Cardiac muscle cell (in vitro differentiated cells and primary cell): Measurements from ENCODE around the gene BMF. TPM values are rescaled to one million over a fixed set of nuclear protein-coding genes. Genes with fewer than 3 reads are reported as not detected.
"Not testable (repeated sequence)": the region's sequence is repeated elsewhere in the genome, so short reads cannot be mapped to it uniquely, and the experiment has no call there.

Source experiments
- DNase-seq, 2 donors: peaks; one replicate each; pipeline versions ENCODE4 v3.0.0 to v3.0.0-alpha.2; 2010 to 2017; ENCODE audit warnings: low read depth in 1 of 2, low spot score in 1 of 2
- H3K27ac ChIP-seq: fragments of 200-600 bp; sonication (generic); 2 replicates; pipeline ENCODE4 v1.5.1; 2016
- H3K27me3 ChIP-seq: fragments of 200-600 bp; sonication (generic); 2 replicates; pipeline ENCODE4 v1.6.0; 2016; ENCODE audit warnings: control low read depth
- H3K36me3 ChIP-seq: fragments of 200-600 bp; sonication (generic); 2 replicates; pipeline ENCODE4 v1.5.1; 2016; ENCODE audit warnings: control low read depth
- H3K4me1 ChIP-seq: fragments of 200-600 bp; sonication (generic); 2 replicates; pipeline ENCODE4 v1.8.1; 2017; ENCODE audit warnings: low read depth, mild to moderate bottlenecking, mixed run types
- H3K4me3 ChIP-seq: fragments of 200-600 bp; sonication (generic); 2 replicates; pipeline ENCODE4 v1.5.1; 2016; ENCODE audit warnings: mild to moderate bottlenecking
- H3K9me3 ChIP-seq: fragments of 200-600 bp; sonication (generic); 2 replicates; pipeline ENCODE4 v1.5.1; 2017; ENCODE audit warnings: low read depth, mild to moderate bottlenecking, control low read depth
- polyA plus RNA-seq: library from polyadenylated mRNA; unstranded; fragments of >200 nt; fragmentation: Nextera tagmentation; extraction: Ambion mirVana; gene quantifications from 2 replicates; pipeline ENCODE4 v1.2.1, GENCODE V29; 2016
- total RNA-seq: library from RNA; depleted of rRNA; stranded (reverse); fragments of >200 nt; gene quantifications from 2 replicates; pipeline ENCODE4 v1.2.3, GENCODE V29; 2016
- TF ChIP-seq, protein P1 (sequence below): IDR thresholded peaks from 2 replicates; pipeline ENCODE4 v1.5.1; 2012; ENCODE audit warnings: low read depth, mild to moderate bottlenecking, low read length

BMF gene
- total and polyA plus RNA-seq, 2 experiments from 2014 or later = 8.1 to 56.1 TPM

DNA sequence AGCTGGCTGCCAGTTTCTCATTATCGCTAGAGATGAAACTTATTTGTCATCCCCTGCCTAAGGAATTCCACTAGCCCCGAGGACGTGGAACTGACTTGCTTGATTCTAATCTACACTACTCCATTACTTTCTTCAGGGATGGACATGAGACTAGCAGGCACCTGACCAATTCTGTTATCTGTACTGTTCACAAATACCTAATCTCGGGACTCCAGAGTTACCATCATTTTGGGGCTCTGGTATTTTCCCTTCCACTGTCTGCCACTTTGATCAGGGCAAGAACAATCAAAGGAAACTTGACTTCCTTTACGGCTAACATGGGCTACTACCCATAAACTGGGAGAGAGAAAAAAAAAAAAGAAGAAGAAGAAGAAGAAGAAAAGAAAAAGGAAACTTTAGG, 27.8 kb downstream of the BMF start:
- Histone ChIP-seq H3K4me3 (no peak overlapping the region), H3K36me3 (no peaks in the 10 kb centered on the region), H3K9me3 (no peaks in the 10 kb centered on the region), H3K27me3 (no peaks in the 10 kb centered on the region), H3K4me1 (peaks cover 29% of the 10 kb centered on the region), H3K27ac (no peak overlapping the region)
- TF ChIP-seq, protein P1, sequence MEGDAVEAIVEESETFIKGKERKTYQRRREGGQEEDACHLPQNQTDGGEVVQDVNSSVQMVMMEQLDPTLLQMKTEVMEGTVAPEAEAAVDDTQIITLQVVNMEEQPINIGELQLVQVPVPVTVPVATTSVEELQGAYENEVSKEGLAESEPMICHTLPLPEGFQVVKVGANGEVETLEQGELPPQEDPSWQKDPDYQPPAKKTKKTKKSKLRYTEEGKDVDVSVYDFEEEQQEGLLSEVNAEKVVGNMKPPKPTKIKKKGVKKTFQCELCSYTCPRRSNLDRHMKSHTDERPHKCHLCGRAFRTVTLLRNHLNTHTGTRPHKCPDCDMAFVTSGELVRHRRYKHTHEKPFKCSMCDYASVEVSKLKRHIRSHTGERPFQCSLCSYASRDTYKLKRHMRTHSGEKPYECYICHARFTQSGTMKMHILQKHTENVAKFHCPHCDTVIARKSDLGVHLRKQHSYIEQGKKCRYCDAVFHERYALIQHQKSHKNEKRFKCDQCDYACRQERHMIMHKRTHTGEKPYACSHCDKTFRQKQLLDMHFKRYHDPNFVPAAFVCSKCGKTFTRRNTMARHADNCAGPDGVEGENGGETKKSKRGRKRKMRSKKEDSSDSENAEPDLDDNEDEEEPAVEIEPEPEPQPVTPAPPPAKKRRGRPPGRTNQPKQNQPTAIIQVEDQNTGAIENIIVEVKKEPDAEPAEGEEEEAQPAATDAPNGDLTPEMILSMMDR = no peak
- no peak for DNase-seq

DNA sequence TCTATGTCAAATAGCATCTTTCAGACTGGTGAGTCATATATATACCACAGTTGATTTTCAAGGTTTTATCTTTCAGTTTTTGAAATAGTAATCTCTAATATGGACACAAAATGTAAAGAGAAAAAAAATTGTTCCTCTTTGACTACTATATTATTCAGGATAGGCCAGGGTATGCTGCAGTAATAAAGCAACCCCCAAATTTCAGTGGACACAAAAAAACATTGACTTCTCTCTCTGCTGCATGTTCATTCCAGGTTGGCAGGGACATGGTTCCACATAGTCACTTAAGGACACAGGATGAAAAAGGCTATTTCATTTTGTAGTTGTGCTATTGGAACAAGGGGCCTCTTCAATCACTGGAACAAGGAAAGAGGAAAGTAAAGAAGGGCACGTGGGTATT, 28.6 kb downstream of the BMF start:
- Histone ChIP-seq H3K36me3 (no peaks in the 10 kb centered on the region), H3K4me1 (peaks cover 25% of the 10 kb centered on the region), H3K4me3 (no peak overlapping the region), H3K27me3 (no peaks in the 10 kb centered on the region), H3K9me3 (no peaks in the 10 kb centered on the region), H3K27ac (no peak overlapping the region)
- no peak for DNase-seq
- TF ChIP-seq, protein P1 = no peak

DNA sequence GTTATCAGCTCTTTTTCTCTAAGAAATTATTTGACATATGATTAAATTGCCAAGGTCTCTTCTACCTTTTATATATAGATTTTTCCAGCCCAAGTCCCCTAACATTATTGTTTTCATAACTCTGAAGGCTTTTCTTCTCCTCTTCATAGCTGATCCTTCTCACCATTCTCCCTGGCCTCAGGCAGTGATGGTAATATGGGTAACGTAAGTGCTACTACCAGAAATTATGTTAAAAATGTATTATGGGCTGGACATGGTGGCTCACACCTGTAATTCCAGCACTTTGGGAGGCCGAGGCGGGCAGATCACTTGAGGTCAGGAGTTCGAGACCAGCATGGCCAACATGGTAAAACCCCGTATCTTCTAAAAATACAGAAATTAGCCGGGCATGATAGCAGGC, 29.2 kb downstream of the BMF start:
- Histone ChIP-seq H3K36me3 (no peaks in the 10 kb centered on the region), H3K27ac (no peak overlapping the region), H3K9me3 (no peaks in the 10 kb centered on the region), H3K27me3 (no peaks in the 10 kb centered on the region), H3K4me1 (peaks cover 22% of the 10 kb centered on the region), H3K4me3 (no peak overlapping the region)
- TF ChIP-seq, protein P1 = no peak
- no peak for DNase-seq

DNA sequence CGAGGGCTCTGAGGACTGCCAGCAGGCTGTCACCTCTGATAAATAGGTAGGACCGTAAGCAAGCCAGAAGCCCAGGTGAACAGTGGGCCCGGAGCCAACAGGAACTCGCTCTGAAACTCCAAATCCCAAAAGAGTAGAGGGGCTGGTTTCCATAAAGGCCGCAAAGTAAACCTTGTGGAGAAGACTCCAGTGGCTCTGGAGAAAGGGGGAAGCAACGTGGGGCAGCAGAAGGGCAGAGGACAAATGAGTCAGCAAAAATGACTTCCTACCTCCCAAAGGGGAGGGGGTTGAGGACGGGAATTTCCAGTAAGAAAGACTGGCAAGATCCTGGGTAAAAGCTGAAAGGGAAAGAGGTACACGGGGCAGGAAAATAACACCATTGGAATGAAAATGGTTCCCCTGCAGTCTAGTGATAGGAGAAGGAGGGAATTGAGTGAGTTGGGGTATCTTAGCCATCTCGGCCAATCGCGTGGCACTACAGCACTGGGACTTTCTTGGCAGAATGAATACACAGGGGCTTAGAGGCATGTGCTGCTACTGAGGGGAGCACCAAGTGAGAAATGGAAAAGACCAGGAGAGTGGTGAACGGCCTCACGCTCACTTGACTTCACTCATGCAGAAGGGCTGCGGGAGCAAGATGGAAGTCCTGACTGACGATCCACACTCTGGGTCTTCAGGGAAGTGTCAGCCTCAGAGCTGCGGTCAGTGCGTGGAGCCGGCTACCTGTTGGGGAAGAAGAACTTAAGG, 33.2 kb downstream of the BMF start:
- Histone ChIP-seq H3K36me3 (no peaks in the 10 kb centered on the region), H3K27me3 (no peaks in the 10 kb centered on the region), H3K9me3 (no peaks in the 10 kb centered on the region), H3K27ac (no peak overlapping the region), H3K4me1 (peaks cover 4% of the 10 kb centered on the region), H3K4me3 (no peak overlapping the region)
- TF ChIP-seq, protein P1 = no peak
- no peak for DNase-seq

DNA sequence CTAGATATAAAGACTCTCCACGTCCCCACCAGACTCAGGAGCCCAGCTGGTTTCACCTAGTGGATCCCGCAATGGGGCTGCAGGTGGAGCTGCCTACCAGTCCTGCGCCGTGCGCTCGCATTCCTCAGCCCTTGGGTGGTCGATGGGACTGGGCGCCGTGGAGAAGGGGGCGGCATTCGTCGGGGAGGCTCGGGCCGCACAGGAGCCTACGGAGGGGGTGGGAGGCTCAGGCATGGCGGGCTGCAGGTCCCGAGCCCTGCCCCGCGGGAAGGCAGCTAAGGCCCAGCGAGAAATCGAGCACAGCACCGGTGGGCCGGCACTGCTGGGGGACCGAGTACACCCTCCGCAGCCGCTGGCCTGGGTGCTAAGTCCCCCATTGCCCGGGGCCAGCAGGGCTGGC, 34.0 kb downstream of the BMF start:
- H3K36me3 ChIP-seq, H3K27ac ChIP-seq, H3K4me1 ChIP-seq, H3K27me3 ChIP-seq, DNase-seq, H3K4me3 ChIP-seq, H3K9me3 ChIP-seq: not testable (repeated sequence)

DNA sequence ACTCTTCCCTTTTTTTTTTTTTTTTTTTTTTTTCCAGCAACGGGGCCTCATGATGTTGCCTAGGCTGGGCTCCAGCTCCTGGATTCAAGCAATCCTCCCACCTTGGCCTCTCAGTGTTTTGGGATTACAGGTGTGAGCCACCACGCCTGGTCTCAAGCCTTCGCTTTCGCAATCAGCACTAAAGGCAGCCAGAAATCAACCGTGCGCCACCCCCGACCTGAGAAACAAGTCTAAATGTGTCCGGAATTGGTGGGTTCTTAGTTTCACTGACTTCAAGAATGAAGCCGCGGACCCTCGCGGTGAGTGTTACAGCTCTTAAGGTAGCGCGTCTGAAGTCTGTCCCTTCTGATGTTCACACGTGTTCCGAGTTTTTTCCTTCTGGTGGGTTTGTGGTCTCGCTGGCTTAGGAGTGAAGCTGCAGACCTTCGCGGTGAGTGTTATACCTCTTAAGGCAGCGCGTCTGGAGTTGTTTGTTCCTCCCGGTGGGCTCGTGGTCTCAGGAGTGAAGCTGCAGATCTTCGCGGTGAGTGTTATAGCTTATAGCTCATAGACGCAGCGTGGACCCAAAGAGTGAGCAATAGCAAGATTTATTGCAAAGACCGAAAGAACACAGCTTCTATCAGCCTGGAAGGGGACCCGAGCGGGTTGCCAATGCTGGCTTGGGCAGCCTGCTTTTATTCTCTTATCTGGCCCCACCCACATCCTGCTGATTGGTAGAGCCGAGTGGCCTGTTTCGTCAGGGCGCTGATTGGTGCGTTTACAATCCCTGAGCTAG, 34.8 kb downstream of the BMF start:
- H3K9me3 ChIP-seq, H3K27me3 ChIP-seq, H3K4me3 ChIP-seq, H3K27ac ChIP-seq, H3K36me3 ChIP-seq, H3K4me1 ChIP-seq, DNase-seq: not testable (repeated sequence)
